ES-I3 (cell line): ENCODE measurements around the gene SCYGR1.

ENCODE experiments used
- H3K36me3 ChIP-seq: 2 replicates; pipeline ENCODE4 v1.6.1; 2013; ENCODE audit warnings: mild to moderate bottlenecking, low read length, control low read depth, moderate library complexity; ENCODE audit not compliant: insufficient read depth
- H3K4me1 ChIP-seq: 2 replicates; pipeline ENCODE4 v1.6.1; 2013; ENCODE audit warnings: mild to moderate bottlenecking, control low read depth, low read length; ENCODE audit not compliant: insufficient read depth
- H3K9ac ChIP-seq: 2 replicates; pipeline ENCODE4 v1.6.1; 2013; ENCODE audit warnings: low read depth, mild to moderate bottlenecking, low read length, moderate library complexity
- H3K9me3 ChIP-seq: 2 replicates; pipeline ENCODE4 v1.6.1; 2013; ENCODE audit warnings: mild to moderate bottlenecking, low read length, moderate library complexity; ENCODE audit not compliant: control insufficient read depth, insufficient read depth

Gene SCYGR1

DNA sequence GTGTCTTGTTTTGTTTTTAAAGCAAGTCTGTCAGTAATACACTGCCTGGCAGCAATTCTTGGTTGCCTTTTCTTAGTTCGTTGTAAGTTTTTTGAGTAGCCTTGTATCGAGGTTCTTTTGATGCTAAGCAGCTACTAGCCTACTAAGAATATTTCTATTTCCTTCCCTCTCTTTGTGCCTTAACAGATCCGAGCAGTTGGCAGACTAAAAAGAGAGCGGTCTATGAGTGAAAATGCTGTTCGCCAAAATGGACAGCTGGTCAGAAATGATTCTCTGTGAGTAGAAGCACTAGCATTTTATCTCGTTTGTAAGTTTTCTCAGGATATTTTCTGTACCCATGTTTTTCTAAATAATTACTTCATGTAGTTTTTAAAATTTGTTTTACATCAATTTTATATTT lies 47.6 kb downstream of the SCYGR1 start:
- H3K36me3 ChIP-seq: peaks cover 9% of the 10 kb centered on the region

DNA sequence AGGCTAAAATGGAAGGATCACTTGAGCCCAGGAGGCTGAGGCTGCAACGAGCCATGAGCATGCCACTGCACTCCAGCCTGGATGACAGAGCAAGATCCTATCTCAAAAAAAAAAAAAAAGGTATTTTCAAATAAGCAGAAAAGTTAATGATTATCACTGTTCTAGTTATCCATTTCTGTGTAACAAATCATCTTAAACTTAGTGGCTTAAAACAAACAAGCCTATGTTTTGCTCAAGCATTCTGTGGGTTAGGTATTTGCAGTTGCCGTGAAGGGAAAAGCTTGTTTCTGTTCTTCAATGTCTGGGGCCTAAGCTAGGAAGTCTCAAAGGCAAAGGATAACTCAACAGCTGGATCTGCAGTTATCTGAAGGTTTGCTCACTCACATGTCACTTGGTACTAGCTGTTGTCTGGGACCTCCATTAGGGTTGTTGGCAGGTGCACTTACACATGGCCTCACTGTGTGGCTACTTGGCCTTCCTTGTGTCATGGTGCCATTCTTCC lies 48.6 kb downstream of the SCYGR1 start:
- H3K4me1 ChIP-seq: no peaks in the 10 kb centered on the region
- no peaks in the 10 kb centered on the region for H3K9me3 ChIP-seq
- no peak overlapping the region for H3K9ac ChIP-seq
- peaks cover 9% of the 10 kb centered on the region for H3K36me3 ChIP-seq

More for the DNA sequence above, 47.6 kb downstream of the SCYGR1 start:
- no peaks in the 10 kb centered on the region for H3K9me3 ChIP-seq
- H3K4me1 ChIP-seq: no peaks in the 10 kb centered on the region
- H3K9ac ChIP-seq: no peak overlapping the region
